WTC11 (cell line): Measurements from ENCODE around the gene LDAF1. TPM values are rescaled to one million over a fixed set of nuclear protein-coding genes. Genes with fewer than 3 reads are reported as not detected.

ENCODE experiments used
- ATAC-seq: fragments of 200-7000 bp; cut with Tn5 transposase; 2 replicates; pipeline ENCODE4 v1.10.0; 2021; ENCODE audit warnings: mild to moderate bottlenecking, moderate library complexity
- CTCF ChIA-PET: fragments of 300-600 bp; sonication (Branson Sonifier 250); formaldehyde crosslinking; loops from one replicate; lab custom pipeline; 2021; ENCODE audit warnings: antibody characterized with exemption; lab: Charles Lee
- POLR2A ChIA-PET: fragments of 350-600 bp; sonication (Branson Sonifier 250); formaldehyde crosslinking; loops from one replicate; lab custom pipeline; 2021; ENCODE audit warnings: antibody characterized with exemption; lab: Charles Lee
- DNase-seq: peaks from one replicate; pipeline ENCODE4 v3.0.0; 2021; ENCODE audit warnings: low spot score
- H3K27ac Mint-ChIP-seq: 2 replicates; pipeline ENCODE4 v1.8.0; 2021; ENCODE audit warnings: mixed read lengths
- H3K27me3 Mint-ChIP-seq: 2 replicates; pipeline ENCODE4 v1.8.0; 2021; ENCODE audit warnings: low read depth, mild to moderate bottlenecking, moderate library complexity, mixed read lengths
- H3K36me3 Mint-ChIP-seq: 2 replicates; pipeline ENCODE4 v1.8.0; 2021; ENCODE audit warnings: mixed read lengths
- H3K4me1 Mint-ChIP-seq: 2 replicates; pipeline ENCODE4 v1.8.0; 2022; ENCODE audit warnings: mixed read lengths
- H3K4me3 Mint-ChIP-seq: 2 replicates; pipeline ENCODE4 v1.8.0; 2021; ENCODE audit warnings: mild to moderate bottlenecking, moderate library complexity, mixed read lengths
- H3K9me3 Mint-ChIP-seq: 2 replicates; pipeline ENCODE4 v1.8.0; 2021; ENCODE audit warnings: mixed read lengths
- CREB1 ChIP-seq: sonication (generic); formaldehyde crosslinking; IDR thresholded peaks from 2 replicates; pipeline ENCODE4 v1.8.0; 2023; ENCODE audit warnings: mild to moderate bottlenecking, missing genetic modification reagents
- ELF4 ChIP-seq: sonication (generic); formaldehyde crosslinking; IDR thresholded peaks from 2 replicates; pipeline ENCODE4 v1.8.1; 2022; ENCODE audit warnings: low read depth, mild to moderate bottlenecking, moderate library complexity, missing genetic modification reagents
- ERG ChIP-seq: fragments of 250-450 bp; sonication (Bioruptor Pico); IDR thresholded peaks from 2 replicates; pipeline ENCODE4 v1.8.0; 2021; ENCODE audit warnings: mild to moderate bottlenecking
- JAZF1 ChIP-seq: fragments of 250-450 bp; sonication (Bioruptor Pico); IDR thresholded peaks from 2 replicates; pipeline ENCODE4 v1.9.0; 2021; ENCODE audit warnings: moderate library complexity, mild to moderate bottlenecking, inconsistent platforms
- JUN ChIP-seq: sonication (generic); formaldehyde crosslinking; IDR thresholded peaks from 2 replicates; pipeline ENCODE4 v1.8.0; 2023; ENCODE audit warnings: mild to moderate bottlenecking, missing genetic modification reagents
- MXD4 ChIP-seq: fragments of 250-450 bp; sonication (Bioruptor Pico); IDR thresholded peaks from 2 replicates; pipeline ENCODE4 v1.8.0; 2021; ENCODE audit warnings: mild to moderate bottlenecking, moderate library complexity, borderline replicate concordance
- RELA ChIP-seq: sonication (generic); formaldehyde crosslinking; IDR thresholded peaks from 2 replicates; pipeline ENCODE4 v1.8.1; 2022; ENCODE audit warnings: missing genetic modification reagents, mild to moderate bottlenecking, borderline replicate concordance
- RORB ChIP-seq: fragments of 250-450 bp; sonication (Bioruptor Pico); IDR thresholded peaks from 2 replicates; pipeline ENCODE4 v1.9.0; 2021; ENCODE audit warnings: mild to moderate bottlenecking
- SOX15 ChIP-seq: fragments of 250-450 bp; sonication (Bioruptor Pico); IDR thresholded peaks from 2 replicates; pipeline ENCODE4 v1.9.0; 2021; ENCODE audit warnings: mild to moderate bottlenecking
- ZNF396 ChIP-seq: fragments of 250-450 bp; sonication (Bioruptor Pico); IDR thresholded peaks from 2 replicates; pipeline ENCODE4 v1.8.0; 2021; ENCODE audit warnings: mild to moderate bottlenecking, moderate library complexity, borderline replicate concordance
- total RNA-seq: library from RNA; stranded (reverse); gene quantifications from 3 replicates; pipeline ENCODE4 v1.2.3, GENCODE V29; 2021
- TF ChIP-seq, protein P1 (sequence below): sonication (generic); formaldehyde crosslinking; IDR thresholded peaks from 2 replicates; pipeline ENCODE4 v1.8.1; 2022; ENCODE audit warnings: low read depth, missing genetic modification reagents, borderline replicate concordance
- TF ChIP-seq, protein P2 (sequence below): sonication (generic); formaldehyde crosslinking; IDR thresholded peaks from 2 replicates; pipeline ENCODE4 v1.8.1; 2023; ENCODE audit warnings: mild to moderate bottlenecking, moderate library complexity, missing genetic modification reagents
- TF ChIP-seq, protein P3 (sequence below): sonication (generic); formaldehyde crosslinking; IDR thresholded peaks from 2 replicates; pipeline ENCODE4 v1.8.1; 2023; ENCODE audit warnings: mild to moderate bottlenecking, missing genetic modification reagents, borderline replicate concordance
- TF ChIP-seq, protein P4 (sequence below): sonication (generic); formaldehyde crosslinking; IDR thresholded peaks from 2 replicates; pipeline ENCODE4 v1.8.1; 2023; ENCODE audit warnings: mild to moderate bottlenecking, missing genetic modification reagents, moderate library complexity
- TF ChIP-seq, protein P5 (sequence below): sonication (generic); formaldehyde crosslinking; IDR thresholded peaks from 2 replicates; pipeline ENCODE4 v1.8.1; 2023; ENCODE audit warnings: mild to moderate bottlenecking, missing genetic modification reagents

The LDAF1 gene
- total RNA-seq, 1 experiment from 2014 or later, result 42.8 TPM

GRCh38 chr16:21164521-21165168 lies 6.2 kb downstream of the LDAF1 start (continued):
- no peak for TF ChIP-seq RELA (CRISPR knock-in tag)

DNA sequence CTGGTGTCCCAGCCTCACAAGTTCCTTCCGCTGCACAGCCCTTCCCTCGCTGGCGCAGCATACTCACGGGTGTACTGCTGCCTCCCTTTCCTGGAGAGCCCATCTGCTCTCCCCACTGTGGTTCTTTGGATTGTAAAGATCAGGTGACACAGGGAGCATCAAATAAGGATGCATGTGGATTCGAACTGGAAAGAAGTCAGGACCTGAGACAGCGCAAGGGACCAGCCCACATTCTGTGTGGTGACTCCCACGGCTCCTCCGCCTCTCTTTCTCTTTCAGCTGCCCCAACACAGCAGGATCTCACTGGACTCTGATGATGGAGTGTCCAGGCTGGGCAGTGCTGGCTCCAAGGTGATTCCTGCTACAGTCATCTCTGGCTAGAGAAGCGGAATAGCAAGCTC lies 8.1 kb downstream of the LDAF1 start:
- ChIA-PET POLR2A (no interaction called here), CTCF (no interaction called here)
- no peak overlapping the region for H3K4me3 Mint-ChIP-seq
- H3K9me3 Mint-ChIP-seq, result no peaks in the 10 kb centered on the region
- no peak; the same call in 1 of the 2 replicates for ATAC-seq
- TF ChIP-seq ZNF396 (CRISPR knock-in tag) (no peak), ERG (no peak), MXD4 (CRISPR knock-in tag) (no peak), SOX15 (CRISPR knock-in tag) (no peak), ELF4 (CRISPR knock-in tag) (no peak), RORB (no peak), CREB1 (no peak), JAZF1 (CRISPR knock-in tag) (no peak), JUN (CRISPR knock-in tag) (no peak)
- TF ChIP-seq, protein P1, sequence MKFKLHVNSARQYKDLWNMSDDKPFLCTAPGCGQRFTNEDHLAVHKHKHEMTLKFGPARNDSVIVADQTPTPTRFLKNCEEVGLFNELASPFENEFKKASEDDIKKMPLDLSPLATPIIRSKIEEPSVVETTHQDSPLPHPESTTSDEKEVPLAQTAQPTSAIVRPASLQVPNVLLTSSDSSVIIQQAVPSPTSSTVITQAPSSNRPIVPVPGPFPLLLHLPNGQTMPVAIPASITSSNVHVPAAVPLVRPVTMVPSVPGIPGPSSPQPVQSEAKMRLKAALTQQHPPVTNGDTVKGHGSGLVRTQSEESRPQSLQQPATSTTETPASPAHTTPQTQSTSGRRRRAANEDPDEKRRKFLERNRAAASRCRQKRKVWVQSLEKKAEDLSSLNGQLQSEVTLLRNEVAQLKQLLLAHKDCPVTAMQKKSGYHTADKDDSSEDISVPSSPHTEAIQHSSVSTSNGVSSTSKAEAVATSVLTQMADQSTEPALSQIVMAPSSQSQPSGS, result no peak
- TF ChIP-seq, protein P2, sequence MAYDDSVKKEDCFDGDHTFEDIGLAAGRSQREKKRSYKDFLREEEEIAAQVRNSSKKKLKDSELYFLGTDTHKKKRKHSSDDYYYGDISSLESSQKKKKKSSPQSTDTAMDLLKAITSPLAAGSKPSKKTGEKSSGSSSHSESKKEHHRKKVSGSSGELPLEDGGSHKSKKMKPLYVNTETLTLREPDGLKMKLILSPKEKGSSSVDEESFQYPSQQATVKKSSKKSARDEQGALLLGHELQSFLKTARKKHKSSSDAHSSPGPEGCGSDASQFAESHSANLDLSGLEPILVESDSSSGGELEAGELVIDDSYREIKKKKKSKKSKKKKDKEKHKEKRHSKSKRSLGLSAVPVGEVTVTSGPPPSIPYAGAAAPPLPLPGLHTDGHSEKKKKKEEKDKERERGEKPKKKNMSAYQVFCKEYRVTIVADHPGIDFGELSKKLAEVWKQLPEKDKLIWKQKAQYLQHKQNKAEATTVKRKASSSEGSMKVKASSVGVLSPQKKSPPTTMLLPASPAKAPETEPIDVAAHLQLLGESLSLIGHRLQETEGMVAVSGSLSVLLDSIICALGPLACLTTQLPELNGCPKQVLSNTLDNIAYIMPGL (CRISPR knock-in tag), result no peak
- TF ChIP-seq, protein P3, sequence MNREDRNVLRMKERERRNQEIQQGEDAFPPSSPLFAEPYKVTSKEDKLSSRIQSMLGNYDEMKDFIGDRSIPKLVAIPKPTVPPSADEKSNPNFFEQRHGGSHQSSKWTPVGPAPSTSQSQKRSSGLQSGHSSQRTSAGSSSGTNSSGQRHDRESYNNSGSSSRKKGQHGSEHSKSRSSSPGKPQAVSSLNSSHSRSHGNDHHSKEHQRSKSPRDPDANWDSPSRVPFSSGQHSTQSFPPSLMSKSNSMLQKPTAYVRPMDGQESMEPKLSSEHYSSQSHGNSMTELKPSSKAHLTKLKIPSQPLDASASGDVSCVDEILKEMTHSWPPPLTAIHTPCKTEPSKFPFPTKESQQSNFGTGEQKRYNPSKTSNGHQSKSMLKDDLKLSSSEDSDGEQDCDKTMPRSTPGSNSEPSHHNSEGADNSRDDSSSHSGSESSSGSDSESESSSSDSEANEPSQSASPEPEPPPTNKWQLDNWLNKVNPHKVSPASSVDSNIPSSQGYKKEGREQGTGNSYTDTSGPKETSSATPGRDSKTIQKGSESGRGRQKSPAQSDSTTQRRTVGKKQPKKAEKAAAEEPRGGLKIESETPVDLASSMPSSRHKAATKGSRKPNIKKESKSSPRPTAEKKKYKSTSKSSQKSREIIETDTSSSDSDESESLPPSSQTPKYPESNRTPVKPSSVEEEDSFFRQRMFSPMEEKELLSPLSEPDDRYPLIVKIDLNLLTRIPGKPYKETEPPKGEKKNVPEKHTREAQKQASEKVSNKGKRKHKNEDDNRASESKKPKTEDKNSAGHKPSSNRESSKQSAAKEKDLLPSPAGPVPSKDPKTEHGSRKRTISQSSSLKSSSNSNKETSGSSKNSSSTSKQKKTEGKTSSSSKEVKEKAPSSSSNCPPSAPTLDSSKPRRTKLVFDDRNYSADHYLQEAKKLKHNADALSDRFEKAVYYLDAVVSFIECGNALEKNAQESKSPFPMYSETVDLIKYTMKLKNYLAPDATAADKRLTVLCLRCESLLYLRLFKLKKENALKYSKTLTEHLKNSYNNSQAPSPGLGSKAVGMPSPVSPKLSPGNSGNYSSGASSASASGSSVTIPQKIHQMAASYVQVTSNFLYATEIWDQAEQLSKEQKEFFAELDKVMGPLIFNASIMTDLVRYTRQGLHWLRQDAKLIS (CRISPR knock-in tag), result no peak
- TF ChIP-seq, protein P4, sequence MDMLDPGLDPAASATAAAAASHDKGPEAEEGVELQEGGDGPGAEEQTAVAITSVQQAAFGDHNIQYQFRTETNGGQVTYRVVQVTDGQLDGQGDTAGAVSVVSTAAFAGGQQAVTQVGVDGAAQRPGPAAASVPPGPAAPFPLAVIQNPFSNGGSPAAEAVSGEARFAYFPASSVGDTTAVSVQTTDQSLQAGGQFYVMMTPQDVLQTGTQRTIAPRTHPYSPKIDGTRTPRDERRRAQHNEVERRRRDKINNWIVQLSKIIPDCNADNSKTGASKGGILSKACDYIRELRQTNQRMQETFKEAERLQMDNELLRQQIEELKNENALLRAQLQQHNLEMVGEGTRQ (CRISPR knock-in tag), result no peak
- TF ChIP-seq, protein P5, sequence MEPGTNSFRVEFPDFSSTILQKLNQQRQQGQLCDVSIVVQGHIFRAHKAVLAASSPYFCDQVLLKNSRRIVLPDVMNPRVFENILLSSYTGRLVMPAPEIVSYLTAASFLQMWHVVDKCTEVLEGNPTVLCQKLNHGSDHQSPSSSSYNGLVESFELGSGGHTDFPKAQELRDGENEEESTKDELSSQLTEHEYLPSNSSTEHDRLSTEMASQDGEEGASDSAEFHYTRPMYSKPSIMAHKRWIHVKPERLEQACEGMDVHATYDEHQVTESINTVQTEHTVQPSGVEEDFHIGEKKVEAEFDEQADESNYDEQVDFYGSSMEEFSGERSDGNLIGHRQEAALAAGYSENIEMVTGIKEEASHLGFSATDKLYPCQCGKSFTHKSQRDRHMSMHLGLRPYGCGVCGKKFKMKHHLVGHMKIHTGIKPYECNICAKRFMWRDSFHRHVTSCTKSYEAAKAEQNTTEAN (CRISPR knock-in tag), result no peak
- TF ChIP-seq, all 79 proteins: peak for 0
- no peak for DNase-seq
- H3K27ac Mint-ChIP-seq, result no peak overlapping the region
- H3K36me3 Mint-ChIP-seq, result peaks cover 65% of the 10 kb centered on the region
- H3K27me3 Mint-ChIP-seq, result no peaks in the 10 kb centered on the region
- H3K4me1 Mint-ChIP-seq, result peaks cover 10% of the 10 kb centered on the region
